ENCODE data around the gene NEO1.

The NEO1 gene

GRCh38 chr15:73345658-73346057, 293.4 kb downstream of the NEO1 start:
- peaks cover 7% of the 10 kb centered on the region for H3K4me1 ChIP-seq (ENCODE audit: control insufficient read depth, insufficient read depth, low read depth, low read length)
- no peak overlapping the region for H2AFZ ChIP-seq (ENCODE audit: low read depth, low read length)
- peaks cover 10% of the 10 kb centered on the region for H3K9me3 ChIP-seq (ENCODE audit: control insufficient read depth, low read length)
- H3K9ac ChIP-seq (ENCODE audit: low read length) = no peak overlapping the region
- no peak overlapping the region for H3K4ac ChIP-seq (ENCODE audit: low read depth in 1 of 2, low read length in 2 of 2)
- H3K18ac ChIP-seq (ENCODE audit: low read depth in 1 of 2, low read length in 2 of 2) = no peak overlapping the region
- H3K79me1 ChIP-seq (replicated peaks; ENCODE audit: low read length, poor library complexity, severe bottlenecking) = no peaks in the 10 kb centered on the region
- DNase-seq = no peak
- H3K4me3 ChIP-seq (ENCODE audit: insufficient read depth in 1 of 2, low read depth in 1 of 2, low read length in 2 of 2) = no peak overlapping the region
- no peak overlapping the region for H2BK120ac ChIP-seq (ENCODE audit: low read depth, low read length)
- no peak overlapping the region for H3K4me2 ChIP-seq (ENCODE audit: low read length, poor library complexity, severe bottlenecking)
- no peak overlapping the region for H4K91ac ChIP-seq (ENCODE audit: low read length)
- no peak overlapping the region for H2AK5ac ChIP-seq (ENCODE audit: low read length, severe bottlenecking)
- H2BK5ac ChIP-seq (ENCODE audit: low read depth, low read length, poor library complexity, severe bottlenecking) = no peak overlapping the region
- H3K36me3 ChIP-seq (ENCODE audit: control insufficient read depth in 1 of 2, insufficient read depth in 2 of 2, low read depth in 1 of 2, low read length in 2 of 2) = no peaks in the 10 kb centered on the region
- peaks cover 29 to 66% of the 10 kb centered on the region in 2 experiments for H3K27me3 ChIP-seq (ENCODE audit: control insufficient read depth in 1 of 2, insufficient read depth in 1 of 2, low read length in 2 of 2)
- no peak overlapping the region for H3K14ac ChIP-seq (ENCODE audit: low read length in 2 of 2)
- H4K8ac ChIP-seq (ENCODE audit: low read length) = no peak overlapping the region
- no peak overlapping the region for H3K23ac ChIP-seq (ENCODE audit: low read length in 2 of 2)
- no peak overlapping the region for H3K27ac ChIP-seq (ENCODE audit: low read length, poor library complexity, severe bottlenecking)
- H2BK15ac ChIP-seq (ENCODE audit: low read depth, poor library complexity, severe bottlenecking) = no peak overlapping the region
- 78% methylated on average over 2 of the region's 7 CpGs for WGBS
- no peak overlapping the region for H2BK12ac ChIP-seq (ENCODE audit: low read length in 2 of 2)

- Histone ChIP-seq H3K9ac (ENCODE audit: low read length) (no peak overlapping the region), H3K4me3 (ENCODE audit: insufficient read depth in 1 of 2, low read depth in 1 of 2, low read length in 2 of 2) (no peak overlapping the region), H3K4me1 (ENCODE audit: control insufficient read depth, insufficient read depth, low read depth, low read length) (peaks cover 7% of the 10 kb centered on the region), H4K8ac (ENCODE audit: low read length) (no peak overlapping the region), H3K27me3 (ENCODE audit: control insufficient read depth in 1 of 2, insufficient read depth in 1 of 2, low read length in 2 of 2) (peaks cover 41 to 74% of the 10 kb centered on the region in 2 experiments), H2BK12ac (ENCODE audit: low read length in 2 of 2) (no peak overlapping the region), H2BK120ac (ENCODE audit: low read depth, low read length) (no peak overlapping the region), H3K27ac (ENCODE audit: low read length, poor library complexity, severe bottlenecking) (no peak overlapping the region), H2BK5ac (ENCODE audit: low read depth, low read length, poor library complexity, severe bottlenecking) (no peak overlapping the region), H3K14ac (ENCODE audit: low read length in 2 of 2) (no peak overlapping the region), H3K36me3 (ENCODE audit: control insufficient read depth in 1 of 2, insufficient read depth in 2 of 2, low read depth in 1 of 2, low read length in 2 of 2) (no peaks in the 10 kb centered on the region), H4K91ac (ENCODE audit: low read length) (no peak overlapping the region), H2AFZ (ENCODE audit: low read depth, low read length) (no peak overlapping the region), H2AK5ac (ENCODE audit: low read length, severe bottlenecking) (no peak overlapping the region), H3K9me3 (ENCODE audit: control insufficient read depth, low read length) (peaks cover 10% of the 10 kb centered on the region), H3K23ac (ENCODE audit: low read length in 2 of 2) (no peak overlapping the region), H3K79me1 (replicated peaks; ENCODE audit: low read length, poor library complexity, severe bottlenecking) (no peaks in the 10 kb centered on the region), H3K18ac (ENCODE audit: low read depth in 1 of 2, low read length in 2 of 2) (no peak overlapping the region), H3K4me2 (ENCODE audit: low read length, poor library complexity, severe bottlenecking) (no peak overlapping the region), H2BK15ac (ENCODE audit: low read depth, poor library complexity, severe bottlenecking) (no peak overlapping the region), H3K4ac (ENCODE audit: low read depth in 1 of 2, low read length in 2 of 2) (no peak overlapping the region)
- DNase-seq = peak; percentile 42
- 37% methylated on average over 9 of the region's 9 CpGs for WGBS
Measured at GRCh38 chr15:73346735-73347312, 294.6 kb downstream of the NEO1 start.

DNA sequence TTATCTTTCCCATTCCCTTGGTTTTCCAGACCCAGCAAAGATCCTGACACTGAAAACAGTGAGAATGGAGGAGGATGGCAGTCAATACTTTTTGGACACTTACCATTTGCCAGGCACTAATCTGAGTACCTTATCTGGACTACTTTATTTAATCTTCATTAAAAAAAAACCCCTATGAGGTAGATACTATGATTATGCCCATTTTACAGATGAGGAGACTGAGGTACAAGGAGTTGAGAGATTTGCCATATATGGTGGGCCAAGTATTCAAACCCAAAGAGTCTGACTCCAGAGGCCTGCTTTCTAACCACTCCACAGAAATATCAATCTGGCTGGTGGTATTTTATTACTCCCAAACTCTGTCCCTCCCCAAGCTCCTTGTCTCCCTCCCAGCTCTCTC, 296.9 kb downstream of the NEO1 start:
- Histone ChIP-seq H4K8ac (ENCODE audit: low read length) (no peak overlapping the region), H3K4me3 (ENCODE audit: insufficient read depth in 1 of 2, low read depth in 1 of 2, low read length in 2 of 2) (no peak overlapping the region), H2AK5ac (ENCODE audit: low read length, severe bottlenecking) (no peak overlapping the region), H2BK120ac (ENCODE audit: low read depth, low read length) (no peak overlapping the region), H2BK5ac (ENCODE audit: low read depth, low read length, poor library complexity, severe bottlenecking) (no peak overlapping the region), H2AFZ (ENCODE audit: low read depth, low read length) (no peak overlapping the region), H3K9me3 (ENCODE audit: control insufficient read depth, low read length) (no peaks in the 10 kb centered on the region), H4K91ac (ENCODE audit: low read length) (no peak overlapping the region), H3K27ac (ENCODE audit: low read length, poor library complexity, severe bottlenecking) (no peak overlapping the region), H2BK12ac (ENCODE audit: low read length in 2 of 2) (no peak overlapping the region), H3K4me2 (ENCODE audit: low read length, poor library complexity, severe bottlenecking) (no peak overlapping the region), H3K27me3 (ENCODE audit: control insufficient read depth in 1 of 2, insufficient read depth in 1 of 2, low read length in 2 of 2) (peaks cover 64 to 93% of the 10 kb centered on the region in 2 experiments), H3K18ac (ENCODE audit: low read depth in 1 of 2, low read length in 2 of 2) (no peak overlapping the region), H2BK15ac (ENCODE audit: low read depth, poor library complexity, severe bottlenecking) (no peak overlapping the region), H3K23ac (ENCODE audit: low read length in 2 of 2) (no peak overlapping the region), H3K79me1 (replicated peaks; ENCODE audit: low read length, poor library complexity, severe bottlenecking) (no peaks in the 10 kb centered on the region), H3K9ac (ENCODE audit: low read length) (no peak overlapping the region), H3K4ac (ENCODE audit: low read depth in 1 of 2, low read length in 2 of 2) (no peak overlapping the region), H3K14ac (ENCODE audit: low read length in 2 of 2) (no peak overlapping the region), H3K4me1 (ENCODE audit: control insufficient read depth, insufficient read depth, low read depth, low read length) (peaks cover under 1% of the 10 kb centered on the region), H3K36me3 (ENCODE audit: control insufficient read depth in 1 of 2, insufficient read depth in 2 of 2, low read depth in 1 of 2, low read length in 2 of 2) (no peaks in the 10 kb centered on the region)
- DNase-seq = no peak

DNA sequence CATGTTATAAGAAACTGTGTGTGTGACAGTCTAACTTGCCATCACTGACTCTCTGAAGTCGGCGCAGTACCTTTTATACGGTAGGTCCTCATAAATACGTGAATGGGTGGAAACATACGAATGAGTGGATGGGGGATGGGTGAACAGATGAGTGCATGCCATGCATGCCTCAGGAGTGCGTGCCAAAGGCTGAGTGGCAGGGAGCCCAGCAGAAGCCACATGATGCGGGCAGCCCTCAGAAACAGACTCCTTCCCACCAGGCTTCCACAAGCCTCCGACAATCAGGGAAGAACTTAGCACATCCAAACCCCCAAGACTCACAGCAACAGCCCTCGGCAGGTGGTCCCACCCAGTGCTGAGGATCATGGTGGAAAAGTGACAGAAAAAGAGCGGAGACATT, 299.8 kb downstream of the NEO1 start:
- WGBS = 86% methylated on average over 8 of the region's 10 CpGs

More for the DNA sequence above, 299.8 kb downstream of the NEO1 start:
- Histone ChIP-seq H2BK120ac (ENCODE audit: low read depth, low read length) (no peak overlapping the region), H3K27ac (ENCODE audit: low read length, poor library complexity, severe bottlenecking) (no peak overlapping the region), H3K79me1 (replicated peaks; ENCODE audit: low read length, poor library complexity, severe bottlenecking) (no peaks in the 10 kb centered on the region), H3K14ac (ENCODE audit: low read length in 2 of 2) (no peak overlapping the region), H3K9me3 (ENCODE audit: control insufficient read depth, low read length) (no peaks in the 10 kb centered on the region), H2BK15ac (ENCODE audit: low read depth, poor library complexity, severe bottlenecking) (no peak overlapping the region), H2AFZ (ENCODE audit: low read depth, low read length) (no peak overlapping the region), H3K4ac (ENCODE audit: low read depth in 1 of 2, low read length in 2 of 2) (no peak overlapping the region), H3K9ac (ENCODE audit: low read length) (no peak overlapping the region), H3K23ac (ENCODE audit: low read length in 2 of 2) (no peak overlapping the region), H2BK5ac (ENCODE audit: low read depth, low read length, poor library complexity, severe bottlenecking) (no peak overlapping the region), H3K4me3 (ENCODE audit: insufficient read depth in 1 of 2, low read depth in 1 of 2, low read length in 2 of 2) (no peak overlapping the region), H3K18ac (ENCODE audit: low read depth in 1 of 2, low read length in 2 of 2) (no peak overlapping the region), H4K8ac (ENCODE audit: low read length) (no peak overlapping the region), H3K27me3 (ENCODE audit: control insufficient read depth in 1 of 2, insufficient read depth in 1 of 2, low read length in 2 of 2) (peaks cover 89 to 99% of the 10 kb centered on the region in 2 experiments), H3K4me2 (ENCODE audit: low read length, poor library complexity, severe bottlenecking) (no peak overlapping the region), H2AK5ac (ENCODE audit: low read length, severe bottlenecking) (no peak overlapping the region), H3K4me1 (ENCODE audit: control insufficient read depth, insufficient read depth, low read depth, low read length) (no peaks in the 10 kb centered on the region), H2BK12ac (ENCODE audit: low read length in 2 of 2) (no peak overlapping the region), H3K36me3 (ENCODE audit: control insufficient read depth in 1 of 2, insufficient read depth in 2 of 2, low read depth in 1 of 2, low read length in 2 of 2) (no peaks in the 10 kb centered on the region), H4K91ac (ENCODE audit: low read length) (no peak overlapping the region)
- no peak for DNase-seq
